ENCODE measurements around the gene VILL.

Gene VILL

DNA sequence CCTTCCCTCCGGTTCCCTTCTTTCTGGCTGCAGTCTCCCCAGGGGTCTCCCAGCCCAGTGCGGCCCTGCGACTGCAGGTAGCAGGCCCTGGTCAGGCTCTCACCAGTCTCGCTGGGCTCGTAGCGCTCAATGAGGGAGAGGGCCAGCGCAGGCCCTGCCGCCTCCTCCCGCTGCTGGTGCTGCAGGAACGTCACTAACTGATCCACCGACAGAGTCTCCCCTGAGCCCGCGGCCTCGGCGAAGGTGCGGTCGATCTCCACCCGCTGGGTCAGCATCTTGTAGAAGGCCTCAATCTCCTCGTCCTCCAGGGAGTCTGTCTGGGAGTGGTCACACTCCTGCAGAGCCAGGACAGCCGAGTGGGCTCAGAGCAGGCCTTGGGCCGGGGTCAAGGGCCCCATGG, 20.5 kb downstream of the VILL start:
- in situ Hi-C loops (cut with HindIII; ENCODE audit: low sequenced_read_pairs), result no loop called here
- DNase-seq (ENCODE audit: low read depth), result no peak
- no peak overlapping the region for H3K4me3 ChIP-seq (ENCODE audit: low read depth, low read length)
- TF ChIP-seq, protein P1, sequence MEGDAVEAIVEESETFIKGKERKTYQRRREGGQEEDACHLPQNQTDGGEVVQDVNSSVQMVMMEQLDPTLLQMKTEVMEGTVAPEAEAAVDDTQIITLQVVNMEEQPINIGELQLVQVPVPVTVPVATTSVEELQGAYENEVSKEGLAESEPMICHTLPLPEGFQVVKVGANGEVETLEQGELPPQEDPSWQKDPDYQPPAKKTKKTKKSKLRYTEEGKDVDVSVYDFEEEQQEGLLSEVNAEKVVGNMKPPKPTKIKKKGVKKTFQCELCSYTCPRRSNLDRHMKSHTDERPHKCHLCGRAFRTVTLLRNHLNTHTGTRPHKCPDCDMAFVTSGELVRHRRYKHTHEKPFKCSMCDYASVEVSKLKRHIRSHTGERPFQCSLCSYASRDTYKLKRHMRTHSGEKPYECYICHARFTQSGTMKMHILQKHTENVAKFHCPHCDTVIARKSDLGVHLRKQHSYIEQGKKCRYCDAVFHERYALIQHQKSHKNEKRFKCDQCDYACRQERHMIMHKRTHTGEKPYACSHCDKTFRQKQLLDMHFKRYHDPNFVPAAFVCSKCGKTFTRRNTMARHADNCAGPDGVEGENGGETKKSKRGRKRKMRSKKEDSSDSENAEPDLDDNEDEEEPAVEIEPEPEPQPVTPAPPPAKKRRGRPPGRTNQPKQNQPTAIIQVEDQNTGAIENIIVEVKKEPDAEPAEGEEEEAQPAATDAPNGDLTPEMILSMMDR (IDR thresholded peaks at IDR 0.05; ENCODE audit: low read depth, low read length, missing control alignments), result no peak

DNA sequence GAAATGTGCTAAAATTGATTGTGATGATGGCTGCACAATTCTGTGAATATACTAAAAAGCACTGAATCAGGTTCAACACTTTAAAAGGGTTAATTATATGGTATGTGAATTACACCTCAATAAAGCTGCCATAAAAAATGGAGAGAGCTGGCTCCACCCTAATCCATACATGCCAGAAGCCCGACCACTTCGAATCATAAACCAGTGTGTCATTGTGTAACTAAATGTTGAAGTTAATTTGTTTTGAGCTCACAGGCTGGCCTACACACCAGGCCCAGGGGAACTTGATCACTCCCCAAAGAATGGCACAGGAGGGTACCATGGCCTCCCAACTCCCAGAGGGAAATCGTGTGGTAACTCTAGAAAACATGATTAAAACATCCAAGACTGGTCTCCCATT, 24.9 kb downstream of the VILL start:
- no peak for DNase-seq (ENCODE audit: low read depth)
- in situ Hi-C loops (cut with HindIII; ENCODE audit: low sequenced_read_pairs), result no loop called here
- H3K4me3 ChIP-seq (ENCODE audit: low read depth, low read length), result no peak overlapping the region
- TF ChIP-seq, protein P1 (IDR thresholded peaks at IDR 0.05; ENCODE audit: low read depth, low read length, missing control alignments), result no peak

DNA sequence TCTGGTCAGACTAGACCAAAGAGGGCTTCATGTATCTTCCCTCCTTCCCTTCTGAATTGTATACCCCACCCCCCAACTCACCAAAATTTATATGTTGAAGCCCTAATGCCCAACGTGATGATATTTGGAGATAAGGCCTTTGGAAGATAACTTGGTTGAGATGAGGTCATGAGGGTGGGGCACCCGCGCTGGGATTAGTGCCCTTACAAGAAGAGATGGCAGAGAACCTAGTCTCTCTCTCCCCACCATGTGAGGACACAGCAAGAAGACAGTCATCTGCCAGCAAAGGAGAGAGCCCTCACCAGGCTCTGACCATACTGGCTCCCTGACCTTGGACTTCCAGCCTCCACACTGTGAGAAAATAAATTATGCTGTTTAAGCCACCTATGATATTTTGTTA, 25.4 kb downstream of the VILL start:
- H3K4me3 ChIP-seq (ENCODE audit: low read depth, low read length), result no peak overlapping the region
- no peak for DNase-seq (ENCODE audit: low read depth)
- TF ChIP-seq, protein P1 (IDR thresholded peaks at IDR 0.05; ENCODE audit: low read depth, low read length, missing control alignments), result no peak
- in situ Hi-C loops (cut with HindIII; ENCODE audit: low sequenced_read_pairs), result no loop called here

DNA sequence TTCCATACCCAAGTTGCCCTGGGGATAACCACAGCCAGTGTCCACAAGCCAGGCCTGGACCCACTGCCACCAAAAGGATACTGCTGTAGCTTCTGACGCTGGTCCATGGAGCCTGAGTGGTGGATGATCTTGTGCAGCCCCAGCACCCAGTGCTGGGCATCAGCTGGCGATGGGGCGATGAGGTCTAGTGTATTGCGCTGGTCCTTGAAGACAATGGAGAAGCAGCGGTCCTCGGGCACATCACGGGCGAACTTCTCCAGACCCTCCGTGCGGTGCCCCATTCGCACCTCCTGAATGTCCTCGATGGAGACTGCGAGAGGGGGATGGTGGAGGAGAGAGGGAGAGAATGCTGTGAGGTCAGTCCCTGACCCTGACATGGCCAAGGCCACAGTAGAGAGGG, 25.8 kb downstream of the VILL start:
- TF ChIP-seq, protein P1 (IDR thresholded peaks at IDR 0.05; ENCODE audit: low read depth, low read length, missing control alignments), result no peak
- DNase-seq (ENCODE audit: low read depth), result no peak
- in situ Hi-C loops (cut with HindIII; ENCODE audit: low sequenced_read_pairs), result no loop called here
- no peak overlapping the region for H3K4me3 ChIP-seq (ENCODE audit: low read depth, low read length)

DNA sequence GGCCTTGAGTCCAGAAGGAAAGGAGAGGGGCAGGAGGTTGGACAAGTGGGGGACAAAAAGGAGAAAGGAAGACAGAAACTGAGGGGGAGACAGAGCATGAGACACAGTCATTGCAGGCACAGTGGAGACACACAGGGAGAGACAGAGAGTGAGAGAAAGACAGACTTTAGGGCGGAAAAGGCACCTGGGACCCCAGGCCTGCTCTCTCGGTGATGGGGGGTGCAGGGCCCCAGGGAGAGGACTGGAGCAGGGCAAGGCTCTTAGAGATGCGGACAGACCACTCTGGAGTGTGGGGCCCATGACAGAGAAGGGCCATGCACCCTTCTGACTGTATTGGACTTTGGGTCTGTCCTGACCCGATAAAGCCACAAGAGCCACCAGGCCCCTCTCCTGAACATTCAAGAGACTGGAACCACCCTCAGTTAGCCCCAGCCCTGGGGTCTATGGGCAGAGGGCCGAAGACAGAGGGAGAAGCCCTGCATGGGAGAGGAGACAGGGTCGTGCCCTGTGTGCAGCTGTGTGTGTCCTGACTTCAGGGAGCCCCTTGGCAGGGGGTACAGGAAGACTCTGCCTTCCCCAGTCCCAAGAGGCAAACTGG, 26.4 kb downstream of the VILL start:
- DNase-seq (ENCODE audit: low read depth), result no peak
- TF ChIP-seq, protein P1 (IDR thresholded peaks at IDR 0.05; ENCODE audit: low read depth, low read length, missing control alignments), result no peak
- in situ Hi-C loops (cut with HindIII; ENCODE audit: low sequenced_read_pairs), result no loop called here
- H3K4me3 ChIP-seq (ENCODE audit: low read depth, low read length), result no peak overlapping the region

DNA sequence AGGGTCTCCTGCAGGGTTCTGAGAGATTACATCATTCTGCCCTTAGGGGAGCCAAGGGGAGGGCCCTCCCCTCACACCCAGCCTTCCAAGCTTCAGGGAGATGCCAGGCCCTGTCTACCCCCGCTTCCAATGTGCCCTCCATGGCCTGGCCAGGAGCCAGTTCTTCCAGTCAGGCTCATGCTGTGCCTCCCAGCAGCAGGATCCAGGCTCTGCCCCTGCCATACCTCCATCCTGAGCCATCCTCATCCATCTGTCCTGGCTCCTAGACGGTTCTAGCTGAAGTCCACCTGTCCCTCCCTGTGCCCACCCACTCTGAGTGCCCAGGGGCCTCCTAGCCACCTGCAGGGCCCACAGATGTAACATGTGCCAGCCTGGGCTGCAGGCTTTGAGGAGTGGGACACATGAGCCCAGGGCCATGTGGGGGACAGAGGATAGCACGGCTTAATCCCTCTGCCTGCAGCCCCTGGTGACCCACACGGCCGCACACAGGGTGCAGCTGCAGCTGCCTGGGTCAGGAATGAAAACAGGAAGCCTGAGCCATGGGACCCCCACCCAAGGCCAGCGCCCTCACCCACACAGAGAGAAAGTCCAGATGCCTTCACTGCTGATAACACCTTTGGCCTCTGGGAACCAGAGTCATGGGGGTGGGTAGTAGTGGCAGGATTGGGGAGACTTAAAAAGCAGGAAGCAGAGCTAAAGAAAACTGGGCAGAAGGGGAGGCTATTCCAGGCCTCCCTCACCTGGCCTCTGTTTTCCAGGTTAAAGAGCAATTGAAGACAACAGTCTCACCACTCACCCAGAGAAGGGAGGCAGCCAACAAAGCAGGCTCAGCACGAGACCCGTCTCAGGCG, 27.1 kb downstream of the VILL start:
- DNase-seq (ENCODE audit: low read depth), result no peak
- TF ChIP-seq, protein P1 (IDR thresholded peaks at IDR 0.05; ENCODE audit: low read depth, low read length, missing control alignments), result no peak
- H3K4me3 ChIP-seq (ENCODE audit: low read depth, low read length), result no peak overlapping the region
- in situ Hi-C loops (cut with HindIII; ENCODE audit: low sequenced_read_pairs), result no loop called here

Data from astrocyte of the cerebellum (primary cell).